ENCODE results near the gene TAC1.
"Not testable (repeated sequence)": the region's sequence is repeated elsewhere in the genome, so short reads cannot be mapped to it uniquely, and the experiment has no call there.

The TAC1 gene, protein sequence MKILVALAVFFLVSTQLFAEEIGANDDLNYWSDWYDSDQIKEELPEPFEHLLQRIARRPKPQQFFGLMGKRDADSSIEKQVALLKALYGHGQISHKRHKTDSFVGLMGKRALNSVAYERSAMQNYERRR

DNA sequence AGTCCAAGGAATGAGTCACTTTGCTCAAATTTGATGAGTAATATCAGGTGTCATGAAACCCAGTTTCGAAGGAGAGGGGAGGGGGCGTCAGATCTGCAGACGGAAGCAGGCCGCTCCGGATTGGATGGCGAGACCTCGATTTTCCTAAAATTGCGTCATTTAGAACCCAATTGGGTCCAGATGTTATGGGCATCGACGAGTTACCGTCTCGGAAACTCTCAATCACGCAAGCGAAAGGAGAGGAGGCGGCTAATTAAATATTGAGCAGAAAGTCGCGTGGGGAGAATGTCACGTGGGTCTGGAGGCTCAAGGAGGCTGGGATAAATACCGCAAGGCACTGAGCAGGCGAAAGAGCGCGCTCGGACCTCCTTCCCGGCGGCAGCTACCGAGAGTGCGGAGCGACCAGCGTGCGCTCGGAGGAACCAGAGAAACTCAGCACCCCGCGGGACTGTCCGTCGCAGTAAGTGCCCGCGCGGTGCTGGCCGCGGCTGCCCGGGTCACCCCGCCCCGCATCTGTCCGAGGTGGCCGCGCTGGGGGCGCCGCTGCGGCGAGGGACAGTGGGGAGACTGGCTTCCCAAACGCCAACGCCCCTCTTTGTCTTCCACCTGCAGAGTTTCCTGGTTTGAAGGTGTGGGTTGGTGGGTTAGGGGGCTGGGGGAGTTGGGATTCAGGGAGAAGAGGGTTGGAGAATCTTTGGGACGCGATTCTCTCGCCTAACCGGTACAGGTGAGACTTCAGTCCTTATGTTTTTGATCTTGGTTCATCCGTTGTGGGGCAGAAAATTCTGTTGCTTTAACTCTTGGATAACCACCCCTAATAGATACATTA lies at the start of gene TAC1:
TSS of gene TAC1 (plus strand) at position 351 of the 829 bp plus-strand sequence. CDS start 527 bp downstream, outside the sequence.
- DNase-seq: no peak

GRCh38 chr7:97685952-97686351 lies 45.9 kb upstream of the TAC1 start:
- no peak for DNase-seq

DNA sequence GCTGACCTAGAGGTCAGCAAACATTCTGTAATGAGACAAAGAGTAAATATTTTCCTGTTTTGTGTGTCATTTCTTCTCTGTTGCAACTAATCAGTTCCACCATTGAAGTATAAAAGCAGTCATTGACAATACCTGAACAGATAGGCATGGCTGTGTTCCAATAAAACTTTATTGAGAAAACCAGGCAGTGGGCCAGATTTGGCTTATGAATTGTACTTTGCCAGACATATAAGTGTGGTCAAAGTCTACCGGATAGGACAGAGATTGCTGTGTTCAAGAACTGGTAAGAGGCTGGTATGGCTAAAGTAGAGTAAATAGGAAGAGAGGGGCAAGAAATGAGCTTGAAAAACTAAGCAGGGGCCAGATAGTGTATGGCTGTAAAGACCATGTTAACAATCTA lies 38.3 kb upstream of the TAC1 start:
- DNase-seq: no peak

DNA sequence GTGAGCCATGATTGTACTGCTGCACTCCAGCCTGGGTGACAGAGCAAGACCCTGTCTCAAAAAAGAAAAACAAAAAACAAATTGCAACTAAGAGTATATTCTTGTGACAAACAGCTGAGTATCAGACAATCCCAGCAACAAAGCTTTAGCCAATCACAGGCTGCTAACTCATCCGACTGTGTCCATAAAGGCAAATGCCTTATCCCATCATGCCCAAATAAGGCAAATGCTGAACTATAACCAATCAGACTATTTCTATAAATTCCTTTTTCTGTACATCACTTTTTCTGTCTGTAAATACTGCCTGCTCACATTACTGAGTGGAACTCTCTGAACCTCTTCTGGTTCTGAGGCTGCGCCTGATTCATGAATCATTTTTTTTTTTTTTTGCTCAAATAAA lies 37.5 kb upstream of the TAC1 start:
- DNase-seq: no peak

DNA sequence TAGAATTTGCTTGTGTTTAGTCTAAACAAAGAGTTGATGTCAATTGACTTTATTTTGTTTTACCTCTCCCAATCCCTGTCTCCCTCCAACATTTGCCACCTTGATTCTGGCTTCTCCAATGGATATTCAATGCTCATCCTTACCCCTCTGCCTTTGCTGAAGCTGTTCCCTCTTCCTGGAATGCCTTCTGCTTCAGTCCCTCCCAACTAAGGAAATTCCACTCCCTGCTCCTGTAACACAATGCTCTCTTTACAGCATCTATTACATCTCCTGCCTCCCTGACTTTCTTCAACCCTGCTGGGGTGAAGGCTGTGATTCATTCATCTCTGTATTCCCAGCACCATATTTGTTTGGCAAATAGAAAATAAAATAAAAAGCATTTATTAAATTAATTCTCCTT lies 34.5 kb upstream of the TAC1 start:
- no peak for DNase-seq

- DNase-seq: no peak
Measured at GRCh38 chr7:97722386-97722785, 9.5 kb upstream of the TAC1 start.

DNA sequence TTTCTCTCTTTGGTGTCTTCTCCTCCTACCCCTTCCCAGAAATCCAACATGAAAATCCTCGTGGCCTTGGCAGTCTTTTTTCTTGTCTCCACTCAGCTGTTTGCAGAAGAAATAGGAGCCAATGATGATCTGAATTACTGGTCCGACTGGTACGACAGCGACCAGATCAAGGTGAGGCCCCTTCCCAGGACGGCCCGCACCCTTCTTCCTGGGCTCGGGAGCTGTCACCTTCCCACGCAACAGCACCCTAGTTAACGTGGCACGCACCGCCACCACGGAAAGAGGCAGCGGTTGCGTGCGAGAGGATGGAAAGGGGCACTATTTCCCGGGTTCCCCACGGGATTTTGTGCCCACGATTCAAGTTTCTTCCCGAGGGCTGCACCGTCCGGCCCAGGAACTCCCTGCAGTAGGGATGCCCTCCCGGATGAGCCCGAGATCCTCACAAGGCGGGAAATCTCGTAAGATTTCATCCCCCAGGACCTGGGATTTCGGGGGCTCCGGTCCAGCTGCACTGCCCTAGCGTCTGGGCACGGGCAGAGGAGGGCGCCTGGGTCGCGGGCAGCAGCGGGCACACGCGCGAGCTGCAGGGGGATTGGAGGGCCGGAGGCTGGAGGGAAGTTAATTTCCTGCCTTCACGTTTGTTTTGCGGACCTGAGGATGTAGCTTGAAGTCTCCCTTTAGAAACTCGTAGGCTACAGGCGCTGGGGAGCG lies 834 bp downstream of the TAC1 start:
- no peak for DNase-seq

DNA sequence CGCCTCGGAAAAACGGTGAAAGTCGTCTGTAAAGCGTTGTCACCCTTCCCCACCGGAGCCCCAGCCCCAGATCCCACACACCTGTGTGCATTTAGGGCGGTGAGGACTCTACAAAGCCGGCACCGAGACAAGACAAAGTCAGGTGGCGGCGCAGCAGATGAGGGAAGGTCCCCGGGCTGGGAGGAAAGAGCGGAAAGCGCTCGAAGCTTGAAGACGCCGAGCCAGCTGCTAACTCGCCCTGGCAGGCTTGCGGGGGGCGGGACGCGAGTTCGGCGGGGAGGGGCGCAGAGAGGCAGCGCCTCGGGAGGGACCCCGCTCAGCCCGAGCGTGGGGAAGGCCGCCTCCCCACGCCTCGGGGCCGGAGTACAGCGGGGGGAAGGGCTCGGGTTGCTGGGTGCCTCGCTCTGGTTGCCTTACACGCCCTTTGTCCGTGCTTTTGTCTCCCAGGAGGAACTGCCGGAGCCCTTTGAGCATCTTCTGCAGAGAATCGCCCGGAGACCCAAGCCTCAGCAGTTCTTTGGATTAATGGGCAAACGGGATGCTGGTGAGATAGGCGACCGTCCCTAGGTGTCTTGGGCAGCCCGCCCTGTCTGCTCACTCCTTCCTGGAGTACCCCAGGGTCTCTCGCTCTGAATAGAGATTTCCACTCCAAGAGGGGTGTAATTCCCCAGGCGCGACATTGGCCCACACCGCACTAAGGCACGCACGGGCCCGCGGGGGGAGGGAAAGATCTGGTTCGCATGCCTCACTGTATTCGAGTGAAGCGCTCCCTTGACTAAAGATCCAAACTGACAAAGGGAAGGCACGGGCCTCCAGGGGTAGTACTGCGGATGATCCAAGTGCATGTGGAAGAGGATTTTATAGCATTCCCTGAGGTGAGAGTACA lies 1.6 kb downstream of the TAC1 start:
- no peak for DNase-seq

GRCh38 chr7:97734255-97734654 lies 2.4 kb downstream of the TAC1 start:
- no peak for DNase-seq

DNA sequence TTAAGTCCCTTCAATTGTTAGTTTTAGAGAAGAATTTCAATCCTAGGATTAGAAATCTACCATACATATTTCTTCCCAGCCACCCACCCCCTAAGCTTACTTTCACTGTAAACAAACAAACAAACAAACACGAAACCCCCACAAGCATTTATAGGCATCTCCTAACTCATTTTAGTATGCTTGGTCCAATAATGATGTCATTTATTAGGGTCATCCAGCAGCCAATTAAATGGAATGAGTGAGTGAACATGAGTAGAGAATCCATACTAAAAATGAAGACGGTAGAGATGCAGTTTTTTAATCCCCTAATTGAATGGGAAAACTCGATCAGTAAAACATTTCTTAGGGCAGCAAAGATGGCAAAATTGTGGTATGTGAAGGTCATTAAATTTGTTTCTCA lies 3.2 kb downstream of the TAC1 start:
- no peak for DNase-seq

- no peak for DNase-seq
Measured at GRCh38 chr7:97748482-97748881, 16.6 kb downstream of the TAC1 start.

DNA sequence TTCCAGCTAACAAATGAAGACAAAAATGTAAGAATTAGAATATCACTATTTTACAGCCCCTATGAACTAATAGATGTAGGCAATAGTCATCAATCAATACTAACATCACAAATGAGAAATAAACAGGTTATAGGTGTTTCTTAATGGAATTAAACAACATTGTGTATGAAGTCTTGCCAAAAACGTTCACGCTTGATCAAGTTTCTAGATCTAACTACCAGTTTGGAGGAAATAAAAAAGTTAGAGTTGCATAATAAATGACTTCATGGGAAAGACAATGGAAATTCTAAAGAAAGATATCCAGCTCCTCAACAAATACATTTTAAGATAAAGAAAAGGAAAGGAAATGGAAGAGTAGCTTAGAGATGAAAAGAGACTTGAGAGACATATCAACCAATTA lies 19.7 kb downstream of the TAC1 start:
- no peak for DNase-seq

GRCh38 chr7:97752215-97752614 lies 20.3 kb downstream of the TAC1 start:
- no peak for DNase-seq

GRCh38 chr7:97757824-97758223 lies 25.9 kb downstream of the TAC1 start:
- no peak for DNase-seq

- no peak for DNase-seq
Measured at GRCh38 chr7:97770850-97771249, 39.0 kb downstream of the TAC1 start.

DNA sequence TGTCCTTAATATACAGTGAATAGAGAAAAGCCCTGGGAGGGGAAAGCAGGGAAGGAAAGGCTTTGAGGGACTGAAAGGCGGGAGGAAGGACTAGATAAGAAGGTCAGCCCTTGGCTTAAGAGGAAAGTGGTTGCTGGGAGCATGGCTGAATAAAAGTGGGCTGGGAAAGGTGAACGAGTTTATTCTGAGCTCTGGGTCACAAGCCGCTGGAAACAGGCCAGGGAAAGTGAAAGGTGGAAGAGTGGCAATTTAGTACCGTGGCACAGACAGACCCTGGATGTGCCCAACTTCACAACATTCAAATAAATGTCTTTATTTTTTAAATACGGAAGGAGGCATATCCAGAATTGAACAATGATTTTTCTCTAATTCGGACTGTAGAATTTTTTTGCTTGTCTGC lies 39.7 kb downstream of the TAC1 start:
- DNase-seq: no peak

GRCh38 chr7:97772045-97772901 lies 40.4 kb downstream of the TAC1 start:
- DNase-seq: no peak

- DNase-seq: not testable (repeated sequence)
Measured at GRCh38 chr7:97786398-97786797, 54.5 kb downstream of the TAC1 start.

Data from NCI-H1694 treated with DMSO at 0.1 percent for 48 hours (cell line).